MM.1S (cell line): ENCODE measurements around the gene PITPNM3.

Source experiments
- EZH2 ChIP-seq: fragments of 300-600 bp; sonication (generic); optimal IDR thresholded peaks from 2 replicates; pipeline ENCODE3; 2017; ENCODE audit warnings: low read depth, mild to moderate bottlenecking, antibody characterized with exemption, low read length, mixed read lengths
- EZH2phosphoT487 ChIP-seq: fragments of 300-600 bp; sonication (generic); IDR thresholded peaks from 2 replicates; pipeline ENCODE4 v1.6.1; 2018; ENCODE audit warnings: antibody characterized with exemption, low read length
- TF ChIP-seq, protein P1 (sequence below): fragments of 300-600 bp; sonication (generic); IDR thresholded peaks from 2 replicates; pipeline ENCODE4 v1.5.1; 2016; ENCODE audit warnings: antibody characterized with exemption, low read length, mixed read lengths

DNA sequence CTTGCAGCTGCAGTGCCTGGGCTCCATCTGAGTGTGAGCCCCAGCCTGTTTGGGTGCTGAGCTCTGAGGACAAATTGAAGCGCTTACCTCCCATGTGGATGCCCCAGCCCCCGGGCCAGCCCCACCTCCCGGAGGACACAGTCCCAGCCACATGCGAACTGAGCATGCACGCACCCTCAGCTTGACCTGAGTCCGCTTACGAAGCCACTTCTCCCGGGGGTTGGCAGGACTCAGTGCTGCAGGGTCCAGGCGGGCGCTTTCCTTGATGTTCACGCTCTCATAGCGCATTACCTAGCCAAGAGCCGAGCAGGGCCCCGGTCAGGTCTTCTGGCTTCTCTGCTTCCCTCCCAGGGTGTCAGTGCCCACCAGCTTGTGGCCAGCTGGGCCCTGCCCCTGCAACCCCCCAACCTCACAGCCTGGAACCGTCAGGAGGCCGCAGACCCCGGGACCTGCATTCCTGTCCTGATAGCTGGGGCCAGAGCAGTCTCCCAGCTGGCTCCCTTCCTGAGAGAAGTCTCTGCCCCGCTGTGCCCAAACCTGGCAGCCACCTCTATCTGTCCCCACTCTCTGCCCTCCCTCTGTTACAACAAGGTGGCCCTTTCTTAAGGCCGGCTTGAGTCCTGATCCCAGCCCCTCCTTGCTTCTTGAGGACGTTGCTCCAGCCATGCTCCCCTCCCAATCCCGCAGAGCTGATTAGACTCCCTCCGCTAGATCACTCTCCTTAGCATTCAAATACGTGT is 88.1 kb downstream of the PITPNM3 start:
- TF ChIP-seq, protein P1, sequence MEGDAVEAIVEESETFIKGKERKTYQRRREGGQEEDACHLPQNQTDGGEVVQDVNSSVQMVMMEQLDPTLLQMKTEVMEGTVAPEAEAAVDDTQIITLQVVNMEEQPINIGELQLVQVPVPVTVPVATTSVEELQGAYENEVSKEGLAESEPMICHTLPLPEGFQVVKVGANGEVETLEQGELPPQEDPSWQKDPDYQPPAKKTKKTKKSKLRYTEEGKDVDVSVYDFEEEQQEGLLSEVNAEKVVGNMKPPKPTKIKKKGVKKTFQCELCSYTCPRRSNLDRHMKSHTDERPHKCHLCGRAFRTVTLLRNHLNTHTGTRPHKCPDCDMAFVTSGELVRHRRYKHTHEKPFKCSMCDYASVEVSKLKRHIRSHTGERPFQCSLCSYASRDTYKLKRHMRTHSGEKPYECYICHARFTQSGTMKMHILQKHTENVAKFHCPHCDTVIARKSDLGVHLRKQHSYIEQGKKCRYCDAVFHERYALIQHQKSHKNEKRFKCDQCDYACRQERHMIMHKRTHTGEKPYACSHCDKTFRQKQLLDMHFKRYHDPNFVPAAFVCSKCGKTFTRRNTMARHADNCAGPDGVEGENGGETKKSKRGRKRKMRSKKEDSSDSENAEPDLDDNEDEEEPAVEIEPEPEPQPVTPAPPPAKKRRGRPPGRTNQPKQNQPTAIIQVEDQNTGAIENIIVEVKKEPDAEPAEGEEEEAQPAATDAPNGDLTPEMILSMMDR = no peak
- TF ChIP-seq EZH2 (no peak), EZH2phosphoT487 (no peak)
